ENCODE data around the gene ZNF81. TPM values are rescaled to one million over a fixed set of nuclear protein-coding genes. Genes with fewer than 3 reads are reported as not detected.
"Not testable (repeated sequence)": the region's sequence is repeated elsewhere in the genome, so short reads cannot be mapped to it uniquely, and the experiment has no call there.

Gene ZNF81
- total and polyA plus RNA-seq, 5 experiments from 2014 or later: 1.5 to 13.3 (median 4.8) TPM

- H3K27ac Mint-ChIP-seq: peak overlapping the region in 1 of 10 donors; percentile 43
- H3K4me1 Mint-ChIP-seq, H3K36me3 Mint-ChIP-seq, DNase-seq, H3K27me3 Mint-ChIP-seq, ATAC-seq, H3K9me3 Mint-ChIP-seq, H3K4me3 Mint-ChIP-seq: not testable (repeated sequence)
- POLR2A ChIA-PET: interaction anchor here (0.6 kb wide), 1 partner anchor 19 kb away, joined by 3 read pairs; no protein-coding TSS in a partner anchor
These were observed 121.5 kb downstream of the ZNF81 start for GRCh38 chrX:47958206-47958605.

- POLR2A ChIA-PET: no interaction called here
- Mint-ChIP-seq H3K27ac (peak overlapping the region in 1 of 10 donors; percentile 9), H3K9me3 (peaks cover 0 to 2% (median 0%) of the 10 kb centered on the region in 9 donors), H3K36me3 (no peaks in the 10 kb centered on the region), H3K27me3 (no peaks in the 10 kb centered on the region), H3K4me1 (peaks cover 0 to 9% (median 0%) of the 10 kb centered on the region in 4 donors), H3K4me3 (no peak overlapping the region)
- DNase-seq: peak in 9 of 10 donors; percentile 2 to 66 (median 21)
- peak; percentile 71 to 87 for ATAC-seq
These were observed 122.2 kb downstream of the ZNF81 start for GRCh38 chrX:47958761-47959342.

DNA sequence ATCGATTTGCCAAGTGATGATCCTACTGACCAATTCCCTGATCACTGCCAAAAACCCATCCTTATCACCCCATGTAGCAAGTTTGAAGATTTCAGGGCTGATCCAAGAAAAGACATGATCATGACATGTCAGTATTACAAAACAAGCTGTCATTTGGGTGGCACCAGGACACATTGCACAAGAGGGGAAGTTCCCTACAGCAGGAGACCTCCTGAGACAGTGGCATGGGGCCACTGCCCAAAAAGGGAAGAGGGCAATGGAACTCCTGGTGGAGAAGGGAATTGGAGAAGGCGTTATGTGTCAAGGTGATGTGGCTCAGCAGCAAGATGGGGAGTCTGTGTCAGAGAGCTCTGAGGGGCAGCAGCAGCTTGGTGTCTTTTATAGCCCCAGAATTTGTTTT lies 123.7 kb downstream of the ZNF81 start:
- no peaks in the 10 kb centered on the region for H3K27me3 Mint-ChIP-seq
- POLR2A ChIA-PET: no interaction called here
- H3K27ac Mint-ChIP-seq: no peak overlapping the region
- H3K9me3 Mint-ChIP-seq: peaks cover 0 to 6% (median 0%) of the 10 kb centered on the region in 9 donors
- H3K36me3 Mint-ChIP-seq: no peaks in the 10 kb centered on the region
- ATAC-seq: no peak
- no peak for DNase-seq
- H3K4me1 Mint-ChIP-seq: peaks cover 0 to 9% (median 0%) of the 10 kb centered on the region in 4 donors
- H3K4me3 Mint-ChIP-seq: no peak overlapping the region

DNA sequence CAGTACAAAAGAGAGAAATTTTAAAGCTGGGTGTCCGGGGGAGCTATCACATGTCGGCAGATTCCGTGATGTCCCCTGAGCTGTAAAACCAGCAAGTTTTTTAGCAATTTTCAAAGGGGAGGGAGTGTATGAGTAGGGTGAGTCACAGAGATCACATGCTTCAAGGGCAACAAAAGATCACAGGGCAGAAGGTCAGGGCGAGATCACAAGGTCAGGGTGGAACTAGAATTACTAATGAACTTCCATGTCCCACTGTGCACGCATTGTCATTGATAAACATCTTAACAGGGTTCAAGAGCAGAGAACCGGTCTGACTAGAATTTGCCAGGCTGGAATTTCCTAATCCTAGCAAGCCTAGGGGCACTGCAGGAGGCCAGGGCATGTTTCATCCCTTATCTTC lies 125.1 kb downstream of the ZNF81 start:
- H3K27me3 Mint-ChIP-seq, H3K4me3 Mint-ChIP-seq, H3K9me3 Mint-ChIP-seq, ATAC-seq, POLR2A ChIA-PET, H3K27ac Mint-ChIP-seq, H3K36me3 Mint-ChIP-seq, H3K4me1 Mint-ChIP-seq, DNase-seq: not testable (repeated sequence)

GRCh38 chrX:47965526-47965925 lies 128.8 kb downstream of the ZNF81 start:
- ATAC-seq, POLR2A ChIA-PET, H3K27ac Mint-ChIP-seq, H3K27me3 Mint-ChIP-seq, H3K4me3 Mint-ChIP-seq, DNase-seq, H3K4me1 Mint-ChIP-seq, H3K36me3 Mint-ChIP-seq: not testable (repeated sequence)
- peaks cover 0 to 28% (median 10%) of the 10 kb centered on the region in 9 donors for H3K9me3 Mint-ChIP-seq

Other genes starting within 250 kb of the ZNF81 start
- gene SYN1, start 217.0 kb upstream of the ZNF81 start, total RNA-seq: 1 to 10 TPM in 1 of 2 experiments, under 1 TPM in 1; 0.47 to 1.2 TPM
- 1 to 10 TPM in 1 of 3 donors, under 1 TPM in 2; 0.30 to 1.3 (median 0.95) TPM for gene SYN1, start 217.0 kb upstream of the ZNF81 start, polyA plus RNA-seq
- gene CFP, start 207.0 kb upstream of the ZNF81 start, total RNA-seq: 10 to 100 TPM; 16.9 to 19.5 TPM
- gene CFP, start 207.0 kb upstream of the ZNF81 start, polyA plus RNA-seq: 10 to 100 TPM in 2 of 3 donors, 1 to 10 TPM in 1; 5.4 to 12.7 (median 10.3) TPM
- 10 to 100 TPM; 32.3 to 36.4 TPM for gene ELK1, start 186.3 kb upstream of the ZNF81 start, total RNA-seq
- 10 to 100 TPM; 15.2 to 19.1 (median 17.2) TPM for gene ELK1, start 186.3 kb upstream of the ZNF81 start, polyA plus RNA-seq
- gene UXT, start 177.7 kb upstream of the ZNF81 start, total RNA-seq: 100 to 1,000 TPM; 215 to 217 TPM
- 100 to 1,000 TPM; 383 to 458 (median 390) TPM for gene UXT, start 177.7 kb upstream of the ZNF81 start, polyA plus RNA-seq
- gene ZNF182, start 167.1 kb downstream of the ZNF81 start, total RNA-seq: 10 to 100 TPM; 14.2 to 14.6 TPM
- 1 to 10 TPM; 3.7 to 7.6 (median 6.5) TPM for gene ZNF182, start 167.1 kb downstream of the ZNF81 start, polyA plus RNA-seq
- not detected for gene SPACA5, start 170.1 kb downstream of the ZNF81 start, total RNA-seq
- not detected for gene SPACA5, start 170.1 kb downstream of the ZNF81 start, polyA plus RNA-seq
- gene ZNF630, start 234.7 kb downstream of the ZNF81 start, total RNA-seq: 1 to 10 TPM; 5.2 to 5.8 TPM
- gene ZNF630, start 234.7 kb downstream of the ZNF81 start, polyA plus RNA-seq: 1 to 10 TPM in 1 of 3 donors, under 1 TPM in 2; 0.32 to 2.1 (median 0.77) TPM